ENCODE measurements around the gene NDUFAF3.

- TF ChIP-seq CTCF (IDR thresholded peaks at IDR 0.05) (no peak), EP300 (IDR thresholded peaks at IDR 0.05) (no peak), POLR2A (IDR thresholded peaks at IDR 0.05) (no peak)
These were observed 36.0 kb upstream of the NDUFAF3 start for GRCh38 chr3:48985831-48986376.
